H7 (cell line): Measurements from ENCODE around the gene NNAT. TPM values are rescaled to one million over a fixed set of nuclear protein-coding genes. Genes with fewer than 3 reads are reported as not detected.

Source experiments
- DNase-seq: peaks from one replicate; pipeline ENCODE4 v3.0.0; 2012
- H3K27me3 ChIP-seq: 2 replicates; pipeline ENCODE4 v1.6.0; 2011; ENCODE audit warnings: mild to moderate bottlenecking, low read length; ENCODE audit not compliant: control insufficient read depth, insufficient read depth
- H3K36me3 ChIP-seq: replicated peaks from 2 replicates; pipeline ENCODE4 v1.5.1; 2011; ENCODE audit warnings: low read length; ENCODE audit not compliant: control insufficient read depth, insufficient read depth
- H3K4me3 ChIP-seq: 2 replicates; pipeline ENCODE4 v1.5.1; 2011; ENCODE audit warnings: low read depth, mild to moderate bottlenecking, control low read depth, low read length, moderate library complexity; ENCODE audit not compliant: insufficient read depth
- total RNA-seq: library from RNA; depleted of rRNA; stranded (reverse); fragments of >200 nt; shearing (Covaris generic); gene quantifications from 2 replicates; pipeline ENCODE4 v1.2.3, GENCODE V29; 2014; rRNA removed

The NNAT gene
- total RNA-seq, 1 experiment from 2014 or later = 219 TPM

DNA sequence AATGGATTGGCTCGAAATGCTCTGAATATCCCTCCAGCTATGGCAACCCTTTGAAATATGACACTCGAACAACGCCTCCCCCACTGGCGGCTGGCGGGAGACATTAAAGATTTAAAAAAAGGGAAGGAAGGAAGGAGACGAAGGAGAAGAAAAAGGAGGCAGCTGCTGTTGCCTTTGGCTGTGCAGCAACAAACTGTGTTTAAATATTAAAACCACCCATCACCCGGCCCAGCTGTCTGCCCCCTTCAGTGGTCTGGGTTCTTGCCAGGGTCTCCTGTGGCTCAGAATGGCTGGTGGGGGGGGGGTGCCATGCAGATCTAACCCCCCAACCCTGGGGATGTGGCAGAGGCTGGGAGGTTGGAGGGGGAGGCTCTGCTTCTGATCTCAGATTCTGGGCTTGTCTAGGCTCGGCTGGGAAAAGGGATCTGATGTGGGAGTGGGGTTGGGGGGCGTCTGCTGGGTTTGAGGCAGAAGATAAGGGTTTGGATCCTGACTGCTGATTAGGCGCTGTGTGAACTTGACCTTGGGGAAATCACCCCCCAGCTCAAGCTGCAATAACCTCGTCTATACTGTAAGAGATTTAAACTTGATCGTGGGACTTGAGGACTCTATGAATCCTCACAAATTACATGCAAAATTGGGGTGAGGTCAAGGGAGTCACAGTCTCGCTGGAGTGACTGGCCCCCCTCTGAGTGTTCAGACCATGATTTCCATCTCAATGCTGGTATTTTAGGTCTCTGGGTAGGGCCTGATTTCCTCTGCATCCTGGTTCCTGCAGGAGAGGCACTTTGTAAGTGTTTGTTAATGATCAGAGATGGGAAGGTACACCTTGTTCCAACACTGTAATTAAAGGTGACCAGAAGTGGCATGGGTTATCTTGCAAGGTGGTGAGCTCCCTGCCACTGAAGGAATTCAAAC lies 46.9 kb downstream of the NNAT start:
- no peaks in the 10 kb centered on the region for H3K36me3 ChIP-seq
- no peak overlapping the region; the same call in 1 of the 2 replicates for H3K4me3 ChIP-seq
- no peaks in the 10 kb centered on the region for H3K27me3 ChIP-seq
- peak; percentile 67 for DNase-seq

DNA sequence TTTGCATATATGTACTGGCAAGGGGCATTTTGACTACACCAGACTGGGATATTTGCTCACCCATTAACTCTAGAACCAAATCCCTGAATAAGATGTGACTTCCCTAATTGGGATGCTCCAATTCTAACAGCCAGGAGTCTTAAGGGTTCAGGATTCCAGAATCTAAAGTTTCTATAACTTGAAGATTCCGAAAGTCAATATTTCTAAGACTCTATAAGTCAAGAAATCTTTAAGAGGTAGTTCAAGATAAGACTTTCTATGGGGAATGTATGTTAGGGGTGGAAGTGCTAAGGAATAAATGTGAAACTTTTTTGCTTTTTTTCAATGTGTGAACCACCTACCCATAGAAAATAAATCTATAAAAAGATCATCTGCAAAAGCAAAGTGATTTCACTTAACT lies 49.4 kb downstream of the NNAT start:
- no peak for DNase-seq
- no peaks in the 10 kb centered on the region for H3K27me3 ChIP-seq
- H3K36me3 ChIP-seq = no peaks in the 10 kb centered on the region
- H3K4me3 ChIP-seq = no peak overlapping the region

DNA sequence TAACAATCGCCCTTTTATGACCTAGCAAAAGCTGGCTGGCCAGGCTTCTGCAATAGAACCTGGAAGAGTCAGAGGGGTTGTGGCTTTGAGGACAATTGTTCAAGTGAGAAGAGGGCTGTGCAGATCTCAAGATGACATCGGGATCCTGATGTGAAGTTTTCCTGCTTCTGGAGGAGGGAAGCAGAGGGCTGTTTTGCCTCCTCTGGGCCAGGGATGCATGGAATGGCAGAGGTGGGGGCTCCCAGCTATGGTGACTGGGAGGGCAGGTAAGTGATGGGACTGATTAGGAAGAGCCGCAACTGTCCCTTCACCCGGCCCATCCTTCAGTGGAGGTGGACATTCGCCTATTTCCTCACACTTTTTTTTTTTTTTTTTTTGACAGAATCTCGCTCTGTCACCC lies 50.0 kb downstream of the NNAT start:
- H3K27me3 ChIP-seq = no peaks in the 10 kb centered on the region
- H3K4me3 ChIP-seq = no peak overlapping the region
- H3K36me3 ChIP-seq = no peaks in the 10 kb centered on the region
- DNase-seq = no peak

Other genes starting within 250 kb of the NNAT start
- gene MANBAL, start 231.6 kb upstream of the NNAT start, total RNA-seq = 22.4 and 34.6 TPM in 2 replicates
- gene SRC, start 175.1 kb upstream of the NNAT start, total RNA-seq = 31.4 and 32.5 TPM in 2 replicates
- gene BLCAP, start 6.6 kb downstream of the NNAT start, total RNA-seq = 58.9 and 72.8 TPM in 2 replicates
- gene CTNNBL1, start 172.8 kb downstream of the NNAT start, total RNA-seq = 26.4 and 34.1 TPM in 2 replicates